Kidney (tissue), 14 donors: ENCODE data around the gene METTL6. TPM values are rescaled to one million over a fixed set of nuclear protein-coding genes. Genes with fewer than 3 reads are reported as not detected.

Experiments used
- DNase-seq, 5 donors: peaks; one replicate each; pipeline ENCODE4 v3.0.0-alpha.2; 2013 to 2020
- FAIRE-seq: peaks from 2 replicates; lab custom pipeline; 2012; peaks lifted over from hg19 to GRCh38; lab: Jason Lieb, UNC
- H3K27ac ChIP-seq, 2 donors: one replicate each; pipeline ENCODE4 v1.7.0; 2013; ENCODE audit warnings: low read depth in 2 of 2, low read length in 2 of 2, inconsistent platforms in 1 of 2
- H3K27me3 ChIP-seq: one replicate; pipeline ENCODE4 v1.7.1; 2013; ENCODE audit warnings: low read length, inconsistent platforms; ENCODE audit not compliant: control insufficient read depth, insufficient read depth
- H3K36me3 ChIP-seq, 3 donors: one replicate each; pipeline versions ENCODE4 v1.7.0 to v1.7.1; 2013; ENCODE audit warnings: low read length in 3 of 3, control low read depth in 1 of 3, inconsistent platforms in 1 of 3; ENCODE audit not compliant: insufficient read depth in 3 of 3, control insufficient read depth in 2 of 3
- H3K4me1 ChIP-seq, 3 donors: one replicate each; pipeline versions ENCODE4 v1.7.0 to v1.7.1; 2013; ENCODE audit warnings: low read length in 3 of 3, inconsistent platforms in 1 of 3, low read depth in 1 of 3; ENCODE audit not compliant: control insufficient read depth in 2 of 3, insufficient read depth in 2 of 3
- H3K4me3 ChIP-seq, 3 donors: one replicate each; pipeline versions ENCODE4 v1.7.0 to v1.8.1; 2013; ENCODE audit warnings: low read length in 3 of 3, control low read depth in 1 of 3, inconsistent platforms in 1 of 3
- H3K9ac ChIP-seq, 3 donors: one replicate each; pipeline versions ENCODE4 v1.7.0 to v1.7.1; 2013; ENCODE audit warnings: low read length in 3 of 3, control low read depth in 1 of 3, inconsistent platforms in 1 of 3
- H3K9me3 ChIP-seq, 3 donors: one replicate each; pipeline versions ENCODE4 v1.7.0 to v1.7.1; 2013; ENCODE audit warnings: low read length in 3 of 3, control low read depth in 1 of 3, inconsistent platforms in 1 of 3; ENCODE audit not compliant: control insufficient read depth in 2 of 3, insufficient read depth in 1 of 3
- CTCF ChIP-seq: IDR thresholded peaks from 3 replicates; pipeline ENCODE4 v1.5.1; 2012; ENCODE audit warnings: mild to moderate bottlenecking, moderate library complexity, borderline replicate concordance; ENCODE audit not compliant: insufficient read depth; ENCODE audit errors: extremely low read depth
- intact Hi-C: fragments of 100-400 bp; cut with DNase I; formaldehyde crosslinking; loops from one replicate; pipeline ENCODE4 v1.11.1; 2022
- polyA plus RNA-seq: library from polyadenylated mRNA; stranded (reverse); fragments of 350-450 nt; fragmentation: Illumina TruSeq; extraction: RNeasy Lipid Tissue Mini Kit (QIAGEN cat#74804); gene quantifications from one replicate; pipeline ENCODE4 v1.2.3, GENCODE V29; 2014; ENCODE audit warnings: low read depth, low replicate concordance; ENCODE audit not compliant: insufficient read depth
- total RNA-seq: library from RNA; stranded (reverse); fragmentation: NEBNext Ultra II Directional; extraction: Animal tissue kit (Norgen Biotek cat#: 25700); gene quantifications from one replicate; pipeline ENCODE4 v1.2.1, GENCODE V29; 2021
- donor health status: control.
- donor health status: control.
- donor health status: control.
- donor health status: control.
- donor health status: control.
- donor health status: DM: yes; HTN: yes; CAD: no.
- donor health status: Normal renal cell carcinoma (clear cell type).

Gene METTL6
- total and polyA plus RNA-seq, 2 donors from 2014 or later = 9.7 to 18.6 TPM

GRCh38 chr3:15409239-15409638 is 18.1 kb downstream of the METTL6 start:
- FAIRE-seq = no peak
- H3K4me3 ChIP-seq = no peak overlapping the region
- intact Hi-C loops = no loop called here

GRCh38 chr3:15405448-15406050 is 21.8 kb downstream of the METTL6 start:
- Histone ChIP-seq H3K4me3 (no peak overlapping the region), H3K36me3 (no peaks in the 10 kb centered on the region), H3K9ac (no peak overlapping the region), H3K27me3 (no peaks in the 10 kb centered on the region), H3K9me3 (no peaks in the 10 kb centered on the region), H3K27ac (no peak overlapping the region), H3K4me1 (no peaks in the 10 kb centered on the region)
- intact Hi-C loops = no loop called here
- peak in 2 of 5 donors; percentile 63 to 77 for DNase-seq
- peak; percentile 34 for TF ChIP-seq CTCF
- FAIRE-seq = peak; percentile 87

More at GRCh38 chr3:15409239-15409638, 18.1 kb downstream of the METTL6 start:
- H3K4me1 ChIP-seq = no peaks in the 10 kb centered on the region
- no peak for TF ChIP-seq CTCF
- H3K9me3 ChIP-seq = no peaks in the 10 kb centered on the region
- H3K27ac ChIP-seq = no peak overlapping the region
- H3K36me3 ChIP-seq = peaks cover 0 to 8% (median 0%) of the 10 kb centered on the region in 3 donors
- H3K27me3 ChIP-seq = no peaks in the 10 kb centered on the region
- H3K9ac ChIP-seq = no peak overlapping the region
- DNase-seq = no peak

GRCh38 chr3:15404767-15405166 is 22.6 kb downstream of the METTL6 start:
- no peak overlapping the region for H3K9ac ChIP-seq
- no peak for TF ChIP-seq CTCF
- no peaks in the 10 kb centered on the region for H3K36me3 ChIP-seq
- no peak overlapping the region for H3K27ac ChIP-seq
- no peaks in the 10 kb centered on the region for H3K27me3 ChIP-seq
- H3K9me3 ChIP-seq = no peaks in the 10 kb centered on the region
- no peak overlapping the region for H3K4me3 ChIP-seq
- H3K4me1 ChIP-seq = no peaks in the 10 kb centered on the region
- no peak for DNase-seq
- FAIRE-seq = no peak
- intact Hi-C loops = no loop called here

GRCh38 chr3:15403965-15404364 is 23.4 kb downstream of the METTL6 start:
- no peak overlapping the region for H3K4me3 ChIP-seq

More at GRCh38 chr3:15403965-15404364, 23.4 kb downstream of the METTL6 start:
- Histone ChIP-seq H3K4me1 (no peaks in the 10 kb centered on the region), H3K27me3 (no peaks in the 10 kb centered on the region), H3K36me3 (no peaks in the 10 kb centered on the region), H3K9me3 (no peaks in the 10 kb centered on the region), H3K9ac (no peak overlapping the region), H3K27ac (no peak overlapping the region)
- intact Hi-C loops = no loop called here
- no peak for TF ChIP-seq CTCF
- FAIRE-seq (no peak), DNase-seq (no peak)
